ENCODE data around the gene FAM120B. TPM values are rescaled to one million over a fixed set of nuclear protein-coding genes. Genes with fewer than 3 reads are reported as not detected.
"Not testable (repeated sequence)": the region's sequence is repeated elsewhere in the genome, so short reads cannot be mapped to it uniquely, and the experiment has no call there.

FAM120B gene
- total and polyA plus RNA-seq, 3 donors from 2014 or later, result 33.8 to 62.2 (median 40.6) TPM

GRCh38 chr6:170405311-170405975, 98.9 kb downstream of the FAM120B start:
- TF ChIP-seq POLR2A (IDR thresholded peaks at IDR 0.05) (no peak), CTCF (IDR thresholded peaks at IDR 0.05) (no peak)
- Histone ChIP-seq H3K27me3 (no peaks in the 10 kb centered on the region), H3K36me3 (ENCODE audit: low read depth, missing control alignments) (no peaks in the 10 kb centered on the region), H3K4me1 (no peaks in the 10 kb centered on the region), H3K4me3 (no peak overlapping the region), H3K9me3 (no peaks in the 10 kb centered on the region), H3K27ac (no peak overlapping the region)
- no peak for DNase-seq
- intact Hi-C loops (cut with DNase I; ENCODE audit: low total_unique reads), result no loop called here
- WGBS, 2 donors, result 80 to 85% methylated on average over 8 of the region's 8 CpGs

- Histone ChIP-seq H3K36me3 (ENCODE audit: low read depth, missing control alignments) (no peaks in the 10 kb centered on the region), H3K27me3 (no peaks in the 10 kb centered on the region), H3K4me1 (no peaks in the 10 kb centered on the region), H3K4me3 (no peak overlapping the region), H3K27ac (no peak overlapping the region), H3K9me3 (no peaks in the 10 kb centered on the region)
- WGBS, 2 donors, result 89 to 95% methylated on average over 10 to 13 of the region's 13 CpGs
- TF ChIP-seq POLR2A (IDR thresholded peaks at IDR 0.05) (no peak), CTCF (IDR thresholded peaks at IDR 0.05) (no peak)
- no peak for DNase-seq
- intact Hi-C loops (cut with DNase I; ENCODE audit: low total_unique reads), result no loop called here
These were observed 100.6 kb downstream of the FAM120B start for GRCh38 chr6:170407200-170407599.

GRCh38 chr6:170407932-170408331, 101.4 kb downstream of the FAM120B start:
- 83 to 88% methylated on average over 4 of the region's 4 CpGs for WGBS, 2 donors
- Histone ChIP-seq H3K4me3 (no peak overlapping the region), H3K4me1 (no peaks in the 10 kb centered on the region), H3K36me3 (ENCODE audit: low read depth, missing control alignments) (no peaks in the 10 kb centered on the region), H3K9me3 (no peaks in the 10 kb centered on the region), H3K27ac (no peak overlapping the region), H3K27me3 (no peaks in the 10 kb centered on the region)
- TF ChIP-seq CTCF (IDR thresholded peaks at IDR 0.05) (no peak), POLR2A (IDR thresholded peaks at IDR 0.05) (no peak)
- no peak for DNase-seq
- intact Hi-C loops (cut with DNase I; ENCODE audit: low total_unique reads), result no loop called here

- not testable (repeated sequence) for H3K27me3 ChIP-seq; H3K9me3 ChIP-seq; DNase-seq; H3K4me1 ChIP-seq; H3K36me3 ChIP-seq (ENCODE audit: low read depth, missing control alignments); H3K4me3 ChIP-seq; H3K27ac ChIP-seq
- intact Hi-C loops (cut with DNase I; ENCODE audit: low total_unique reads), result loop anchor here (5.0 kb wide), 1 partner anchor 212 kb away; no protein-coding TSS in a partner anchor
- WGBS, 2 donors, result 89 to 94% methylated on average over 8 of the region's 8 CpGs
These were observed 103.2 kb downstream of the FAM120B start for GRCh38 chr6:170409746-170410145.

- Histone ChIP-seq H3K9me3 (no peaks in the 10 kb centered on the region), H3K27ac (no peak overlapping the region), H3K27me3 (no peaks in the 10 kb centered on the region), H3K36me3 (ENCODE audit: low read depth, missing control alignments) (no peaks in the 10 kb centered on the region), H3K4me3 (no peak overlapping the region), H3K4me1 (no peaks in the 10 kb centered on the region)
- no peak for DNase-seq
- WGBS, 2 donors, result 89 to 91% methylated on average over 5 of the region's 5 CpGs
- intact Hi-C loops (cut with DNase I; ENCODE audit: low total_unique reads), result loop anchor here (5.0 kb wide), 1 partner anchor 213 kb away; no protein-coding TSS in a partner anchor
- TF ChIP-seq CTCF (IDR thresholded peaks at IDR 0.05) (no peak), POLR2A (IDR thresholded peaks at IDR 0.05) (no peak)
These were observed 103.7 kb downstream of the FAM120B start for GRCh38 chr6:170410241-170410640.
